HEK293 (cell line): ENCODE data around the gene LMAN1L.

Experiments used
- HOXA7 ChIP-seq: sonication (generic); formaldehyde crosslinking; IDR thresholded peaks from 2 replicates; pipeline ENCODE4 v1.8.1; 2022; ENCODE audit warnings: missing genetic modification reagents, borderline replicate concordance
- MEIS1 ChIP-seq: sonication (generic); formaldehyde crosslinking; IDR thresholded peaks from 2 replicates; pipeline ENCODE4 v1.8.1; 2022; ENCODE audit warnings: missing genetic modification reagents, mild to moderate bottlenecking, borderline replicate concordance
- TF ChIP-seq, protein P1 (sequence below): fragments of 450-650 bp; formaldehyde crosslinking; IDR thresholded peaks from 2 replicates; pipeline ENCODE4 v1.5.1; 2016; ENCODE audit warnings: missing biosample characterization, missing genetic modification characterization
- TF ChIP-seq, protein P2 (sequence below): fragments of 450-650 bp; formaldehyde crosslinking; IDR thresholded peaks from 2 replicates; pipeline ENCODE4 v1.5.1; 2016; ENCODE audit warnings: missing biosample characterization, missing genetic modification characterization
- TF ChIP-seq, protein P3 (sequence below): fragments of 450-650 bp; formaldehyde crosslinking; IDR thresholded peaks from 2 replicates; pipeline ENCODE4 v1.5.1; 2016; ENCODE audit warnings: missing biosample characterization, missing genetic modification characterization

DNA sequence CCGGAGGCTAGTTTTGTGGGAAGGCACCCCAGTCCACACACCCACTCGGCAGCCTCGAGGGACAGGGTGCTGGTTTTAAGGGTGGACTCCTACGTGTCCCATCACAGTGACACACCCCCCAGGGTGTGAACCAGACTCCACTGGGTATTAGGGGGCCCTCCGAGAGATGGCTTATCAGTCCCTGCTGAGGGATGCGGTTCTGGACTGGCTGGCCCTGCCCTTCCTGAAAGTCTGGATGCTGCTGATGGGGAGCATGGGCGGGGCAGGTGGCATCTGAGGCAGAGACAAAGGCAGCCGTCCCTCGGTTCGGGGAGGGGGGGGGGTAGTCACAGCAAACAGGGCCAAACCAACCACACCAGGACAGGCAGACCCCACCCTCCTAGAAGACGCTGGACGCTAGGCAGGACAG lies 31.3 kb downstream of the LMAN1L start:
- TF ChIP-seq, protein P1, sequence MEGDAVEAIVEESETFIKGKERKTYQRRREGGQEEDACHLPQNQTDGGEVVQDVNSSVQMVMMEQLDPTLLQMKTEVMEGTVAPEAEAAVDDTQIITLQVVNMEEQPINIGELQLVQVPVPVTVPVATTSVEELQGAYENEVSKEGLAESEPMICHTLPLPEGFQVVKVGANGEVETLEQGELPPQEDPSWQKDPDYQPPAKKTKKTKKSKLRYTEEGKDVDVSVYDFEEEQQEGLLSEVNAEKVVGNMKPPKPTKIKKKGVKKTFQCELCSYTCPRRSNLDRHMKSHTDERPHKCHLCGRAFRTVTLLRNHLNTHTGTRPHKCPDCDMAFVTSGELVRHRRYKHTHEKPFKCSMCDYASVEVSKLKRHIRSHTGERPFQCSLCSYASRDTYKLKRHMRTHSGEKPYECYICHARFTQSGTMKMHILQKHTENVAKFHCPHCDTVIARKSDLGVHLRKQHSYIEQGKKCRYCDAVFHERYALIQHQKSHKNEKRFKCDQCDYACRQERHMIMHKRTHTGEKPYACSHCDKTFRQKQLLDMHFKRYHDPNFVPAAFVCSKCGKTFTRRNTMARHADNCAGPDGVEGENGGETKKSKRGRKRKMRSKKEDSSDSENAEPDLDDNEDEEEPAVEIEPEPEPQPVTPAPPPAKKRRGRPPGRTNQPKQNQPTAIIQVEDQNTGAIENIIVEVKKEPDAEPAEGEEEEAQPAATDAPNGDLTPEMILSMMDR (tag by site-specific recombination), result no peak
- TF ChIP-seq HOXA7 (no peak), MEIS1 (CRISPR knock-in tag) (no peak)
- TF ChIP-seq, protein P2, sequence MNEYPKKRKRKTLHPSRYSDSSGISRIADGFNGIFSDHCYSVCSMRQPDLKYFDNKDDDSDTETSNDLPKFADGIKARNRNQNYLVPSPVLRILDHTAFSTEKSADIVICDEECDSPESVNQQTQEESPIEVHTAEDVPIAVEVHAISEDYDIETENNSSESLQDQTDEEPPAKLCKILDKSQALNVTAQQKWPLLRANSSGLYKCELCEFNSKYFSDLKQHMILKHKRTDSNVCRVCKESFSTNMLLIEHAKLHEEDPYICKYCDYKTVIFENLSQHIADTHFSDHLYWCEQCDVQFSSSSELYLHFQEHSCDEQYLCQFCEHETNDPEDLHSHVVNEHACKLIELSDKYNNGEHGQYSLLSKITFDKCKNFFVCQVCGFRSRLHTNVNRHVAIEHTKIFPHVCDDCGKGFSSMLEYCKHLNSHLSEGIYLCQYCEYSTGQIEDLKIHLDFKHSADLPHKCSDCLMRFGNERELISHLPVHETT (tag by site-specific recombination), result no peak
- TF ChIP-seq, protein P3, sequence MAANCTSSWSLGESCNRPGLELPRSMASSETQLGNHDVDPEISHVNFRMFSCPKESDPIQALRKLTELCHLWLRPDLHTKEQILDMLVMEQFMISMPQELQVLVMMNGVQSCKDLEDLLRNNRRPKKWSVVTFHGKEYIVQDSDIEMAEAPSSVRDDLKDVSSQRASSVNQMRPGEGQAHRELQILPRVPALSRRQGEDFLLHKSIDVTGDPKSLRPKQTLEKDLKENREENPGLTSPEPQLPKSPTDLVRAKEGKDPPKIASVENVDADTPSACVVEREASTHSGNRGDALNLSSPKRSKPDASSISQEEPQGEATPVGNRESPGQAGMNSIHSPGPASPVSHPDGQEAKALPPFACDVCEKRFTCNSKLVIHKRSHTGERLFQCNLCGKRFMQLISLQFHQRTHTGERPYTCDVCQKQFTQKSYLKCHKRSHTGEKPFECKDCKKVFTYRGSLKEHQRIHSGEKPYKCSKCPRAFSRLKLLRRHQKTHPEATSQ (tag by site-specific recombination), result no peak
